ENCODE measurements around the gene SPATA3. TPM values are rescaled to one million over a fixed set of nuclear protein-coding genes. Genes with fewer than 3 reads are reported as not detected.

Gene SPATA3
- total RNA-seq, 1 experiment from 2014 or later: not detected

DNA sequence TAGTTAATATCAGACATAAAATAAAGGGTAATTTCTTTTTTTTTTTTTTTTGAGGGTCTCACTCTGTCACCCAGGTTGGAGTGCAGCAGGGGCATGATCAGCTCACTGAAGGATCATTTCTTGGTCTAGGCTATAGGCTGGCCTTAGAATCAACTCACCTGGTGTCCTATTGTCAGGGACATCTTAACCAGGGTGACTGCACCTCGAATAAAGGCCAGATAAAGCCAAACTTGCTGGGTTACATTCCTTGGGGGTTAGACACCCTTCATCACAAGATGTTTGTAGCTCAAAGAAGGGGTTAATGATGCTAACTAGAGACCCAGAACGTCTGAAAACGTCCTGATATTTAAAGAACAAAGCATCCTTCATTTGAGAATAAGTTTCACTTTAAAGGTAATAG is 17.9 kb downstream of the SPATA3 start:
- Mint-ChIP-seq H3K4me1 (ENCODE audit: low read depth, unreplicated experiment) (peaks cover 13% of the 10 kb centered on the region), H3K4me3 (ENCODE audit: low read depth, unreplicated experiment) (no peak overlapping the region), H3K9me3 (ENCODE audit: low read depth, unreplicated experiment) (no peaks in the 10 kb centered on the region), H3K27me3 (ENCODE audit: unreplicated experiment) (peaks cover 85% of the 10 kb centered on the region), H3K36me3 (ENCODE audit: insufficient read depth, unreplicated experiment) (no peaks in the 10 kb centered on the region), H3K27ac (ENCODE audit: unreplicated experiment) (no peak overlapping the region)
- no peak for DNase-seq
- CTCF ChIA-PET: no interaction called here
- no TSS peak for BruUV-seq (replicated peaks)
- intact Hi-C loops (cut with micrococcal nuclease; ENCODE audit: unreplicated experiment): no loop called here
- TF ChIP-seq, protein P1, sequence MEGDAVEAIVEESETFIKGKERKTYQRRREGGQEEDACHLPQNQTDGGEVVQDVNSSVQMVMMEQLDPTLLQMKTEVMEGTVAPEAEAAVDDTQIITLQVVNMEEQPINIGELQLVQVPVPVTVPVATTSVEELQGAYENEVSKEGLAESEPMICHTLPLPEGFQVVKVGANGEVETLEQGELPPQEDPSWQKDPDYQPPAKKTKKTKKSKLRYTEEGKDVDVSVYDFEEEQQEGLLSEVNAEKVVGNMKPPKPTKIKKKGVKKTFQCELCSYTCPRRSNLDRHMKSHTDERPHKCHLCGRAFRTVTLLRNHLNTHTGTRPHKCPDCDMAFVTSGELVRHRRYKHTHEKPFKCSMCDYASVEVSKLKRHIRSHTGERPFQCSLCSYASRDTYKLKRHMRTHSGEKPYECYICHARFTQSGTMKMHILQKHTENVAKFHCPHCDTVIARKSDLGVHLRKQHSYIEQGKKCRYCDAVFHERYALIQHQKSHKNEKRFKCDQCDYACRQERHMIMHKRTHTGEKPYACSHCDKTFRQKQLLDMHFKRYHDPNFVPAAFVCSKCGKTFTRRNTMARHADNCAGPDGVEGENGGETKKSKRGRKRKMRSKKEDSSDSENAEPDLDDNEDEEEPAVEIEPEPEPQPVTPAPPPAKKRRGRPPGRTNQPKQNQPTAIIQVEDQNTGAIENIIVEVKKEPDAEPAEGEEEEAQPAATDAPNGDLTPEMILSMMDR (IDR thresholded peaks at IDR 0.05; ENCODE audit: unreplicated experiment): no peak

DNA sequence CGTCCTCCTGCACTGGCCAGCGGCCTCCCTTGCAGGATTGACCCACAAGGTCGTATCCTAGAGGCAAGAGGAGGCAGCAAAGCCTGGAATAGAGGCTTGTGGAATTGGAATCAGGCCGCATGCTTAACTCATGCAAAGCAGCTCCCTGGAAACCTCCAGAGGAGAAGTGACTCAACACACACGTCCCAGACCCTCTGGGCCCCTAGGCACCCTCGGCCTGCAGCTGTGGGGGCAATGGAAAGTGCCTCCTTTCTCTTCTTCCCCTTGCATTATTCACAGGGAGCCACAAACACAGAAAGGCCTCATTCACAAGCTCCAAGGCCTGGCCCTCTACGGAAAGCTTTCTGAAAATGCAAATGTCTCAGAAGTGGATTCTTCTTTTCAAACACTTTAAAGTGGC is 19.6 kb downstream of the SPATA3 start:
- intact Hi-C loops (cut with micrococcal nuclease; ENCODE audit: unreplicated experiment): no loop called here
- no peak overlapping the region for H3K4me3 Mint-ChIP-seq (ENCODE audit: low read depth, unreplicated experiment)
- no peaks in the 10 kb centered on the region for H3K36me3 Mint-ChIP-seq (ENCODE audit: insufficient read depth, unreplicated experiment)
- BruUV-seq (replicated peaks): no TSS peak
- H3K27ac Mint-ChIP-seq (ENCODE audit: unreplicated experiment): no peak overlapping the region
- no peaks in the 10 kb centered on the region for H3K9me3 Mint-ChIP-seq (ENCODE audit: low read depth, unreplicated experiment)
- peaks cover 83% of the 10 kb centered on the region for H3K27me3 Mint-ChIP-seq (ENCODE audit: unreplicated experiment)
- H3K4me1 Mint-ChIP-seq (ENCODE audit: low read depth, unreplicated experiment): peaks cover 13% of the 10 kb centered on the region
- CTCF ChIA-PET: no interaction called here
- no peak for DNase-seq
- TF ChIP-seq, protein P1 (IDR thresholded peaks at IDR 0.05; ENCODE audit: unreplicated experiment): no peak

DNA sequence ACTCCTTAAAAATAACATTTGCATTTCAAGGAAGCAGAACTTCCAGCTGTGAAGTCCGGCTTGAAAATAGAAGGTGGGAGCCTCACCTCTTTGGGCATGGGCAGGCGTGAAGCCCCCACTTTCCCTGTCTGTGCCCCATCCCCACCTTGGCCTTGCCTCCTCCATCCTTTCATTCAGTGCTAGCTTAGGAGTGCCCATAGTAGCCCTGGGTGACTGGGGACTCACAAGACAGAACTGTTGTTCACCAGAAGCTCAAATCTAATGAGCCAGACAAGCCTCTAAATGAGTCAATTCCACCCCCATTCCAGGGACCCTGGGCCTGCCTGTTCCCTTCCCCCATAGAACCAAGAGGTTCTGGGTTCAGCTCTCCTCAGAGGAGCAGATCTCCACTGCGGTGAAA is 20.0 kb downstream of the SPATA3 start:
- Mint-ChIP-seq H3K27ac (ENCODE audit: unreplicated experiment) (no peak overlapping the region), H3K4me3 (ENCODE audit: low read depth, unreplicated experiment) (no peak overlapping the region), H3K4me1 (ENCODE audit: low read depth, unreplicated experiment) (peaks cover 13% of the 10 kb centered on the region), H3K9me3 (ENCODE audit: low read depth, unreplicated experiment) (no peaks in the 10 kb centered on the region), H3K27me3 (ENCODE audit: unreplicated experiment) (peaks cover 83% of the 10 kb centered on the region), H3K36me3 (ENCODE audit: insufficient read depth, unreplicated experiment) (no peaks in the 10 kb centered on the region)
- TF ChIP-seq, protein P1 (IDR thresholded peaks at IDR 0.05; ENCODE audit: unreplicated experiment): no peak
- no TSS peak for BruUV-seq (replicated peaks)
- CTCF ChIA-PET: interaction anchor here (1.2 kb wide), 1 partner anchor 14 kb away, joined by 5 read pairs; no protein-coding TSS in a partner anchor
- intact Hi-C loops (cut with micrococcal nuclease; ENCODE audit: unreplicated experiment): no loop called here
- DNase-seq: no peak

DNA sequence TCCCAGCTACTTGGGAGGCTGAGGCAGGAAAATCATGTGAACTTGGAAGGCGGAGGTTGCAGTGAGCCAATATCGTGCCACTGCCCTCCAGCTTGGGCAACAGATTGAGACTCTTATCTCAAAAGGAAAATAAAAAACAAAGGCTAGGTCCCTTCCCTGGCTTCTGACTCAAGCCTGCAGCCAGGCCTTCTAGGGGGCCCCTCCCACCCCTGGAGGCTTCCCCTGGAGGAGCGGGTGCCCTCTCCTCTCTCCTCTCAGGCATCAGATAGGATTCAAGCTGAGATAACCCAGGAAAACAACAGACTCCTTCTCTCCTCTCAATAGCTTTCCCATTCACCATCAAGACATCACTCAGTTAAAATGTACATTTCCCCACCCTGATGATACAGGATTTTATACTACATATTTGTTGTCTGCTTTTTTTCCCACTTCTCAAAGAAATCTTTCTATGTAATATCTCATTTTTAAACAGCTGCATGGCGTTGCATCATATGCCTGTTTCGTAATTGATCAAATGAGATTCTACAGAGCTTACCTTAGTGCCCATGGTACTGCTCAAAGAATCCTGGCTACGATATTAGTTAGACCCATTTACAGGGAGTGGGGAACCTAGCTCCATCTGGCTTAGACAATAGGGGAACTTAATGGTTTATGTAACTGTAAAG is 20.8 kb downstream of the SPATA3 start:
- H3K27ac Mint-ChIP-seq (ENCODE audit: unreplicated experiment): no peak overlapping the region
- peaks cover 78% of the 10 kb centered on the region for H3K27me3 Mint-ChIP-seq (ENCODE audit: unreplicated experiment)
- H3K36me3 Mint-ChIP-seq (ENCODE audit: insufficient read depth, unreplicated experiment): no peaks in the 10 kb centered on the region
- peaks cover 13% of the 10 kb centered on the region for H3K4me1 Mint-ChIP-seq (ENCODE audit: low read depth, unreplicated experiment)
- no peak for DNase-seq
- H3K4me3 Mint-ChIP-seq (ENCODE audit: low read depth, unreplicated experiment): no peak overlapping the region
- no peaks in the 10 kb centered on the region for H3K9me3 Mint-ChIP-seq (ENCODE audit: low read depth, unreplicated experiment)
- intact Hi-C loops (cut with micrococcal nuclease; ENCODE audit: unreplicated experiment): no loop called here
- BruUV-seq (replicated peaks): no TSS peak
- TF ChIP-seq, protein P1 (IDR thresholded peaks at IDR 0.05; ENCODE audit: unreplicated experiment): no peak
- CTCF ChIA-PET: interaction anchor here (1.2 kb wide), 1 partner anchor 13 kb away, joined by 5 read pairs; no protein-coding TSS in a partner anchor

Data from Calu3 (cell line).